Head of caudate nucleus (tissue), 42 donors: ENCODE measurements around the gene DGKI.

Experiments
- DNase-seq, 42 donors: peaks; one replicate each; pipeline versions ENCODE4 v3.0.0 to v3.0.0-alpha.2; 2020 to 2021; ENCODE audit warnings: mixed read lengths in 7 of 42
- intact Hi-C: fragments of 100-400 bp; cut with DNase I; formaldehyde crosslinking; loops from one replicate; pipeline ENCODE4 v1.15.0; 2022

DGKI gene

DNA sequence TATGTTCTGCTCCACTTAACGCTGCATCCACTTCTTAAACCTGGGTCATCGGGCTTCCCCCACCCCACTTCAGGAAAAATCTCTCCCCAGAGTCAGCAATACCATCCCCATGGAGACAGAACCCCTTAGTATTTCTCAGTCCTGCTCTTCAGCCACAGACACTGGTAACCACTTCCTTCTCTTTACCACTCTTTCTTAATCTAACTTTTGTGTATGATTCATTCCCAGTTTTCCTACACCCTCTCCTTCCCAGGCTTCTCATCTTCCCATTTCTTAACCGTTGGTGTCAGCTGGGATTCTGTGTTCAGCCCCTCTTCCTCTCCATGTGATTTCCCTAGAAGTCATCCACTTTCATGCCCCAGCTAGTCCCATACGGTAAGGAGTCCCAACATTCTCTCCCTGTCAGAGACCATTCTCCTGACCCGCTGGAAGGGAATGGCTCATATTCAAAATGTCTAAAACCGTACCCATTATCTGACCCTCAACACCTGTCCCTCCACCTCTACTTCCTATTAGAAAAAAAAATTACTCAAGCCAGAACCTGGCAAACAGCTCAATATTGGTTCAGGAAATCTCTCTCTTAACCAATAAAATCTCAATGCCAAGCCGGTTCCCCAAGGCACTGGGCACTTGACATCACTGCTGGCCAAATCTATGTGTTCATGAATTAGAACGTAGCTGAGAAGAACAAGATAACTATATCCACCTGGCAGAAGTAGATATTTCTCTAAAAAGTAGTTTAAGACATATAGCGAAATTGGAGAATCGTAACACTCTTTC, 89.4 kb downstream of the DGKI start:
- DNase-seq = no peak
- intact Hi-C loops = no loop called here

DNA sequence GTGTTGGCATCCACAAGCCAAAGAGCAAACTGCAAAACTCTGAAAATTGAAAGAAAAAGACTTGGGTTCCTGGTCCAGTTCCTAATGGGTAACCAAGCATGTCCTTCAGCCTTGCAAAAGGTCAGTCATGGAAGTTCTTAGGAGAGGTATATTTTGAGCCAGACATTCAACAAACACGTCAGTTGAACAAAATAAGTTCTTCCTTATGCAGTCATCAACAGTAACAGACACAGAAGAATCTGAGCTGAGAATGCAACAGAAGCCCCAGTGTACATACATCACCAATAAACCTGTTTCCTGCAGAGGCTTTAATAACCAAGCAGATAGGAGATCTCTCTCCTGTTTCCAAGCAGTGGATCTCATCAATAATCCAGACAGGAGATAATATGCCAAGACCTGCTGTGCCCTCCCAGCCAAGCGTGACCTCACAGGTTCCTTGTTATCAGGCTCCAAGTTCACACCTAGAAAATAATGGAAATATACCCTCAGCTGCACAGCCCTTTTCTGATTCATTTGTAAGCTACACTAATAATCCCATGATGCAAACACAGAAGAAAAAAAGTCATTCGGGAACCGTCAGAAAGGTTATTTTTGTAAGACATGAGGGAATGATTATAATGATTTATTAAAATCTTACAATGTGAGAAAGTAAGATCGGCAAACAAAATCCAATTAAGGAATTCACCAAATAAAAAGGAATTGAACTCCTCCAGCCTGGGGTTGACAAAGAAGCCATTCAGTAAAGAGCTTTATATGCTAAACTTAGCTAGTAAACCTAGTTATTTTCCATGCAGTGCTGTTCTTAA, 90.7 kb downstream of the DGKI start:
- intact Hi-C loops = no loop called here
- no peak for DNase-seq

DNA sequence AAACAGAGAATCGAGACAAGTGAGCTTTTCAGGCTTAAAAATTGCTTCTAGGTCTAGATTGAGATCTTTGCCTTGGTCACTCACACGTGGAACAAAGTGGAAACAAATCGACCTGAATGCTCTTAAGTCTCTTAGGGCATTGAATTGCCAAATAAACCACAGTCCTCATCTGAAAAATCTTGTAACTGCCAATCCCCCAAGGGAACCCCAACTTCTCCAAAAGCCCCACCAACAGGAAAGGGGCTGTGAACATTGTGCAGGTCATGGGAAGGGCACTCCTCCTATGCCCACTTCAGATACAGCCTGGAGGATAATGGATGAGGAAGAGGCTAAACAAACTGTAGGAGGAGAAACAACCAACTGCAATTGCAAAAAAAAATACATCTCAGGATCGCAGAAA, 91.3 kb downstream of the DGKI start:
- DNase-seq = no peak
- intact Hi-C loops = no loop called here

DNA sequence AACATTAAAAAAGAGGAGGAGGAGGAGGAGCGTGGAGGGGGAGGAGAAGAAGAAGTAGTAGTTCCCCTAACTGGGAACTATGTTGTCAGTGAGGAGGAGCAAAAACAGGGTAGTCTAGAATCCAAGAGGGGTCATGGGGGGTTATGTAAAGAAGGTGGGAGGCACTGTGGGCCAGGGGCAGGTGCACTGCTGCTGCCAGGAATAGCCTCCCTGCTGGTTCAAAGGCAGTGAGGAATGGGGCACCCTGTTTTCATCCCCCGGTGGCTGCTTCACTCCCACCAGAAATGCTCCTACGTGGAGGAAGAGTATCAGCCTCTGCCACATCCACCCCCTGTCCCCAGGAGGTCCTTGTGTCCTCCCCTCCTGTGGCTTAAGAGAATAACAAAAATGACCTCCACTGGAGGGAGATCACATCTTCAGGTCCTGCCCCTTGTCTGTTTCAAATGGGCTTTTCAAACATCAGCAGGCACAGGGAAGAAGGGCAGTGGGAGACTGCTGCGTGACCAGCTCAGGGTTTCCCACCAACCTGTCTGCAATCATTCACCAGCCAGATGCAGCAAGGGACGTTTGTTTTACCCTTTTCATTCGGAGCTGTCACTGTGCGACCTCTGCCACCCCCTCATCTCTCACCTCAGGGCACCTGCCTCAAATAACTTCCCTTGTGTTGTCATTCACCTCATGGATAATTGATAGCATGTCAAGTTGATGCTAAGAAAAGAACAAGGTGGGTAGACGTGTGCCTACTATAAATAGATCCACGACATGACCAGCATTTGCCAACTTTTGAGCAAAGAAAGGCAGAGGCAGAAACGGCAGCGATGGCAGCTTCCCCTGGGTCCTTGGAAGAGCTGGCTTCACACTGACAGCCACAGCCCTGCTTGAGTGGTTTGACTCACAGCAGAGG, 92.6 kb downstream of the DGKI start:
- intact Hi-C loops = no loop called here
- peak; percentile 26 to 91 (median 68) for DNase-seq

DNA sequence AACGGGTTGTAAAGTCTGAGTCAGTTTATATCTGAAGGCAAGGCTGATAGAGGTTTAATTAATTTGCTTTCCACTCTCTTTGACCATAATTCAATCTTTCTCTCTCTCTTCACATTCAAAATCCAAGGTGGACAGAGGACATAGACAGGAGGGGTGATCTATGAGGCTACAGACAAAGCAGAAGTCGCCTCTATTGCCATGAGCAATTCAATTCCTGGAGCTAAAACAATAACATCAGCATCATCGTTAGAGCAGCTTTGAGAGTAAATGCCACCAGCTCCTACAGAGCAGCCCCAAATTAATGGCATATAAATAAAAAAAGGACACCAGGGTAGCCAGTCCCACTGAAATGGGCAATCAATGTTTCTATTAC, 93.2 kb downstream of the DGKI start:
- DNase-seq = no peak
- intact Hi-C loops = no loop called here

DNA sequence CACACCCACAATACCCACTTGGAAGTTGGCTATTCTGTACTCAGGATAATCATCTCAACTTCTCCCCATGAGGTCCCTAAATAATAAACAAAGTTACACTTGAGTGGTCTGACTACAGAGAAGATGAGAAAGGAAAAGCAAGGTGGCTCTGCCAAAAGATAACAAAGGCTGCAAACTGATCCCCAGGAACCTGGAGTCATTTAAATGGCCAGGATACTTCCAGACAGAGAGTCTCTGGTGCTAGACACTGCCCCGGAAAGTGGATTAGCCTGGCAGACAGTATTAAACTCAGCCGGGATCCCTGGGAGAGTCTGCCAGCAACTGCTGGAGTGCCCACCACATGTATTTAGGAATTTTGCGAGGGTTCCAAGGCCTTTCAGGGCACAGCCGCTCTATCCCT, 93.7 kb downstream of the DGKI start:
- intact Hi-C loops = no loop called here
- no peak for DNase-seq

DNA sequence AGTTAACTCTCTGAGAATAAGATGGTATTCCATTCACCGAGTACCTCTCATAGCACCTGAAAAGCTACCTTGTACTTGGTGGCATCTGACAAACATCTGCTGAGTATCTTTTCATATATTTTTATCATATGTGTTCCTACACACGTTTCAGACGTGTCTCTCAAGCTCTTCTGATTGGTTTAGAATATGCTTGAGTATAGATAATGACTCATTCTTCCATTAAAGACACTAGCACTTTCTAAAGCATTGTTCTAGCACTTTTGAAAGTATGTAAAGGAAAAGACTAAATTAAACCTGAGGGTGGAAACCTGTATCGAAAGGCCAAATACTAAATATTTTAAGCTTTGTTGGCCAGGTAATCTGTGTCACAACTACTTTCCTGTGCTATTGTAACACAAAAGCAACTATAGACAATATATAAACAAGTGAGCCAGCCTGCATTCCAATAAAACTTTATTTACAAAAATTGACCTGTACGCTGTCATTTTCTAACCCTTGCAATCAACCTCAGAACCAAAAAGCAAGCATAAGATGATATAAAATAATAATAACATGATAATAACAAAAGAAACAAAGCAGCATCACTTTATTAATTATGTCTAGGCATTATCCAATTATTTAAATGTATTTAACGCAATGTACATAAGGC, 95.3 kb downstream of the DGKI start:
- intact Hi-C loops = no loop called here

DNA sequence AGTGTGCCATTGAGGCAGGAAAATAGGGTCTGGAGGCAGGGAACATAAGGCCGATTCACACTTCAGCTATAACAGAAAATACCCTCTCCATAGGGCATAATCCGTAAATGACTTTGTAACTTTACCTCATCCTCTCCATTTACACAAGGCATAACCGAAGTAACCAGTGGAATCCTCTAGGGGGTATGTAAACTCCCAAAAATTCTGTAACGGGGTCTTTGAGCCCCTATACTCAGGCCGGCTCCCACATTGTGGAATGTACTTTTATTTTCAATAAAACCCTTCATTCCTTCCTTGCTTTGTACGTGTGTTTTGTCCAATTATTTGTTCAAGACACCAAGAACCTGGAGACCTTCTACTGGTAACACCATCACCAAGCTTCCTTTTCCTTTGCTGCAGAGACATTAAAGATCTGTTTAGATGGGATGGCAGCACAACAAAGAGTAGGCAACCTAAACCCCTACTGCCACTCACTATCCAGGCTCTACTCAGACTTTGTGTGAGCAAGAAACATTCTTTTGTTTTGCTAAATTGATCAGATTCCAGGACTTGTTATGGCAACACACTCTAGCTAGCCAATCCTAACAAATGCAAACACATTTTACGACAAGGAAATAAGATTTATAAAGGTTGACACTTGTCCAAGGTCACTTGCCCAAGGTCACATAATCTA, 99.3 kb downstream of the DGKI start:
- no peak for DNase-seq
- intact Hi-C loops = no loop called here

More for the DNA sequence above, 95.3 kb downstream of the DGKI start:
- no peak for DNase-seq

DNA sequence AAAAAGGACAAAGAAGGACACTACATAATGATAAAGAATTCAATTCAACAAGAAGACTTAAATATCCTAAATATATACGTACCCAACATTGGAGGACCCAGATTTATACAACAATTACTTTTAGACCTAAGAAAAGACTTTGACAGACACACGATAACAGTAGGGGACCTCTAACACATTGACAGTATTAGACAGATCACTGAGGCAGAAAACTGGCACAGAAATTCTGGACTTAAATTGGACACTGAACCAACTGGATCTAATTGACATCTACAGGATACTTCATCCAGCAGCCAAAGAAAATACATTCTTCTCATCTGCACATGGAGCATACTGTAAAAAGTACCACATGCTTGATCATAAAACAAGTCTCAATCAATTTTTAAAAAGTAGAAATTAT, 103.8 kb downstream of the DGKI start:
- DNase-seq = no peak
- intact Hi-C loops = no loop called here

DNA sequence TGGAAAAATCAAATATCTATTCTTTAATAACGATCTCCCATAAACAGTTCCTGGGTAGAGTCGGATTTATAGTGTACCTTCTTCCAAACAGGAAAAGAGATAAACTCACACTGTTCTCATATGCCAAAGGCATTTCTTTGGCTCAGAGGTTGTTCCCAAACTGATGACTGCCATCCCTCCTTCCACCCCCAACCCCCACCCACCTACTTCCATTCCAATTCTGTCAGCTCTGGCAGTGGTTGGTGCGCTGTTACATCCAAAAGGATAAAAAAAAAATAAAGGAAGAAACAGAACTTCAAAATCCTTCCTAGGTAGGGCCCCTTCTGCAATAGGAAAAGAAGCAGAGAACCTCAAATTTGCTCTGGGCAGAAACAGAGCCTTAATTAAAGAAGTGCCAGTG, 104.7 kb downstream of the DGKI start:
- DNase-seq = peak in 33 of 42 donors; percentile 12 to 79 (median 39)
- intact Hi-C loops = no loop called here

DNA sequence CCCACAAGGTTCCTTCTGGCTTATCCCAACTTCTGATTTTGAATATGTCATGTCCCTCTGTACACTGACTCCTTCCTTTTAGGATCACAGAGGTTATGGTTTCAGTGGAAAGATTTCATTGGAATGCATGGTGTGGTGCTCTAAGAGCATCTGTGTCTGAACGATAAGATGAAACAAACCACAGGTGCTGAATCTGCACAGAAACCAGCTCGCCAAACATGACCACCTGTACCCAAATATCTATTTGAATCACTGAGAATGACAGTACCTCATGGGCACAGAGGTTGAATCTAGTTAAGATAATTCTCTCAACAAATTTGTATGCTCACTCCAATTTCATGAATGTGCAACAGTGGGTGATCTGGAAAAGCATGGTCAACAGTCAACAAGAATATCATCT, 105.3 kb downstream of the DGKI start:
- no peak for DNase-seq
- intact Hi-C loops = no loop called here

DNA sequence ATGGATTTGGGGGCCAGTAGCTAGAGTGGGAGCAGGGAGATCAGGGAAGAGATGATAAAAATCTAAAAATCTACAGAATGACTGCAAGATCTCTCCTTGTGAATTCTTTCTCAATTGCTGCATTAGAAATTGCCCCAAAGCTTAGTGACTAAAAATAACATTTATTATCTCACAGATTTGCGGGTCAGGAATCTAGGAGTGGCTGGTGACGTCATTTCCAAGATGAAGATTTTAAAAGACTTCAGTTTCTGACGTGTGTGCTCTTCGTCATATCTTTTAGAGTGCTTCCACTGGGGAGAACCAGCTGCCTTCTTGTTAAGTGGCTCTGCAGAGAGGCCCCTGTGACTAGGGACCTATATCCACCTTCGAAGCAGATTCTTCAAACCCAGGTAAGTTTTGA, 112.6 kb downstream of the DGKI start:
- intact Hi-C loops = no loop called here

DNA sequence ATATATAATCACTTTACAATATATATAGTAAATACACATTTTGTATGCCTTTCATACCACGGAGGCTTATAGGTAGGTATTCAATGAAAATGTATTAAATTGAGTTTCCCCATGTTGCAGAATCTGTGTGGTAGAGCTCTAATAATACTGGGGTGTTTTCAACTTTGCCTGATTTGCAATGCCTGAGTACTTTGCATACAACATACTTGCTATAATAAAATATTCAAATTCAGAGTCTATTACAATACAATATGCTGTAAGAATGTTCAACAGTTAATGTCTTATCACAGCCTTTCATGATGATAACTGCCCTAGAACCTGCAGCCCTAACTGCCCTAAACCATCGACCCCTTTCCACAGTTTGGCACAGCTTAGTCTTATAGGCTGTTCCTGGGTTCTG, 114.6 kb downstream of the DGKI start:
- intact Hi-C loops = no loop called here

More for the DNA sequence above, 112.6 kb downstream of the DGKI start:
- no peak for DNase-seq

DNA sequence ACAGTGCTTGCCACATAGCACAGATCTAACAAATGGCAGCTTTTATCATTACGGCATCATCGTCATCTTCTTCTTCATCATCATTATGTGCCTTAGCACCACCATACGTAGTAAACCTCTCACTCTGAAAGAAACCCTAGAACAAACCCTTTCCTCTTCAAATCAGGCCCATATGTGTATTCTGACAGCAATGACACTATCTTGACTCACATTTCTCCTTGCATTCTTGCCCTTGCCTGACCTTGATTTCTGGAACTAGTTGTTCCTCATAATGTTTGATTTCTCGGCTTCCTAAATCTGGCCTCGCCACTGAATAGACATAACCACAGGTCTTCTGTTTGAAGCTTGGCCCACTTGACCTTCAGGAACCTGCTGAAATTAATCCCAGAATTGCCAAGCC, 115.3 kb downstream of the DGKI start:
- DNase-seq = no peak
- intact Hi-C loops = no loop called here

More for the DNA sequence above, 114.6 kb downstream of the DGKI start:
- DNase-seq = no peak

DNA sequence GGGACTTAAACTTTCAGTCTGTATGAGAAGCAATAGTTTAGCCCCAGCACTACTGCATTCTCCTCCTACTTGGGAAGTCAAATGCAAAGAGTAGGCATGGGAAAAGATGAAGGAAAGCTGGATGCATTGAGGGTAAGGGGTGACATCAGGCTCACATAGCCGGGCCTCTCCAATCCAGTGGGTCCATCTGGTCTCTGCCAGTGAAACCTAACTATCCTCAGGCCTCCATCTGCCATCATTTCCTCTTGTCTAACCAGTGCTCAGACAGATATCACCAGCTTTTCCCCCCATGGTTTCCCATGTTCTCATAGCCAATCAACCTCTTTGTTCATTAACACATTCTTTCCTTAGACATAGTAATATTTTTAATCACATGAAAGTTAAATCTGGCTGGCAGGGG, 118.3 kb downstream of the DGKI start:
- DNase-seq = no peak
- intact Hi-C loops = no loop called here

DNA sequence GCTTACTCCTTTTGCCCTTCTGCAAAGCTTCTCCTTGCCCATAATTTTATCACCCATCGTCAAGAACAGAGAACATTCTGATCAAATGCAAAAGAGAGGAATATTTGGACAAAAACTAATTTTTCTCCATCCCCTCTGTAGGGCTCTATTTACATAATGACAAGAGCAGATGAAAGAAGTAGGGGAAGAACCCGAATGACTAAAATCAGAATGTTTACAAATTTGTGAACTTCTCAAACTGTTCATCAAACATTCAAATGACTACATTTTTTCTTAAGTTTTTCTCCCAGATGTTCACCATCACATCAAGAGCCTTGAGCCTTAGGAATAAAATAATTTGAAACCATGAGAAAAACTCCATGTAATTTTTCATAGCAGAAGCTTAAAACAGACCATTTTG, 119.4 kb downstream of the DGKI start:
- intact Hi-C loops = no loop called here
- no peak for DNase-seq

DNA sequence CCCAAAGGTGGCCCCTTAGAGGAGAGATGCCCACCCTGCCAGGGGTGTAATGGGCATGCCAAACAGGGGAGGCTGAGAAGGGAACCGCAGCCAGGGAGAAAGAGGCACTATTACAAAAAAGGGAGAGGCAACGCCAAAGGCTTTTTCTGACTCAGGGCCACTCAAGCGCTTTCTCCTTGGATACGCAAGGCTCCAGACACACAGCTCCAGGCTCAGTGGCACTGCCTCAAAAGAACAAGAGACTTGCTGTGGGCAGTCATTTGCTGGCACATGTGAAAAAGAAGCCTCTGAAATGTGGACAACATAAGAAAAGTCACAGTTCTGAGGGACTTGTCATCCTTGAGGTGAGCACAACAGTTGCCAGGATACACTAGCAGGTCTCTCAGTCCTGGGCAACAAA, 128.4 kb downstream of the DGKI start:
- intact Hi-C loops = no loop called here

DNA sequence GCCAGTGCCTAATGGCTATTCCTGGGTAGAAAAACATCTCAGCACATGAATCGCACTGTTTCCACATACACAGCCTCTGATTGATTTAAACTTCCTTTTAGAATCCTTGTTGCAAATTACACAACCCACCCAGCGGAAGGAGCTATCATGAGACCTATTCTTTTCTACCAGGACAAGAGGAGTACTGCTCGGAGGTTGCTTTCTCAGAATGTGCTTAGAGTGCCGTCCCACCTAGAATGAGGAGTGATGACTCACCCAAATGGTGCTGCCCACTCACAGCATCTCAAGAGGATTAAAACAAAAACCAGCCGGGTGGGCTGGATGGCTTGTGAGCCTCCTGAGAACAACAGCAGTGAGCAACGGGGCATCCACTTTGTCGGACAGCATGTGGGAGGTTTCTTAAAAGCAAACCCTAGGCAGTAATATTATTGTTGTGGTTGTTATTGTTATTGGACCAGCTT, 128.9 kb downstream of the DGKI start:
- intact Hi-C loops = no loop called here

More for the DNA sequence above, 128.4 kb downstream of the DGKI start:
- peak in 10 of 42 donors; percentile 7 to 50 (median 23) for DNase-seq

More for the DNA sequence above, 128.9 kb downstream of the DGKI start:
- peak in 41 of 42 donors; percentile 12 to 88 (median 61) for DNase-seq
